ENCODE measurements around the gene TRIO.

GRCh38 chr5:14465776-14466175 lies 322.6 kb downstream of the TRIO start:
- TF ChIP-seq EZH2 (IDR thresholded peaks at IDR 0.05; ENCODE audit: borderline replicate concordance, low read depth, low read length, poor library complexity, severe bottlenecking) (no peak), CTCF (conservative IDR thresholded peaks at IDR 0.05; ENCODE audit: low read depth, low read length) (no peak)

Measured in A673 (cell line).